Left lung (tissue), 10 donors: ENCODE data around the gene ABCC1. TPM values are rescaled to one million over a fixed set of nuclear protein-coding genes. Genes with fewer than 3 reads are reported as not detected.

Experiments used
- ATAC-seq: fragments of 200-7000 bp; cut with Tn5 transposase; one replicate; pipeline ENCODE4 v1.9.1; 2020; ENCODE audit warnings: moderate library complexity
- DNase-seq, 4 donors: peaks; one replicate each; pipeline ENCODE4 v3.0.0-alpha.2; 2013 to 2020
- H3K27ac ChIP-seq, 2 donors: fragments of 200-600 bp; sonication (generic) in 1 of 2; one replicate each; pipeline versions ENCODE4 v1.5.0 to v1.8.0; 2020 to 2021
- H3K27me3 ChIP-seq, 2 donors: fragments of 200-600 bp; sonication (generic) in 1 of 2; one replicate each; pipeline versions ENCODE4 v1.5.0 to v1.8.0; 2020 to 2021
- H3K36me3 ChIP-seq, 2 donors: fragments of 200-600 bp; sonication (generic) in 1 of 2; one replicate each; pipeline versions ENCODE4 v1.5.0 to v1.8.0; 2020 to 2021
- H3K4me1 ChIP-seq, 2 donors: fragments of 200-600 bp; one replicate each; pipeline ENCODE4 v1.8.0; 2021
- H3K4me3 ChIP-seq, 2 donors: fragments of 200-600 bp; sonication (generic) in 1 of 2; one replicate each; pipeline versions ENCODE4 v1.5.0 to v1.8.0; 2020 to 2021; ENCODE audit warnings: mild to moderate bottlenecking in 1 of 2
- H3K9me3 ChIP-seq, 2 donors: fragments of 200-600 bp; sonication (generic) in 1 of 2; one replicate each; pipeline versions ENCODE4 v1.5.0 to v1.8.0; 2020 to 2021
- CTCF ChIP-seq, 2 donors: fragments of 200-600 bp; sonication (generic) in 1 of 2; IDR thresholded peaks; one replicate each; pipeline versions ENCODE4 v1.5.0 to v1.8.0; 2021; ENCODE audit warnings: antibody characterized with exemption in 2 of 2
- intact Hi-C, 2 donors: fragments of 100-400 bp; cut with DNase I; formaldehyde crosslinking; loops; one replicate each; pipeline versions ENCODE4 v1.11.2 to v1.14.2; 2022
- polyA plus RNA-seq, 6 donors: library from polyadenylated mRNA; unstranded; fragments of 120-200 nt; gene quantifications; one replicate each; pipeline ENCODE4 v1.2.1, GENCODE V29; 2013; ENCODE audit not compliant: insufficient read length in 6 of 6
- total RNA-seq, 2 donors: library from RNA; stranded (reverse); fragmentation: NEBNext Ultra II Directional; extraction: Animal tissue kit (Norgen Biotek cat#: 25700); gene quantifications; one replicate each; pipeline ENCODE4 v1.2.1, GENCODE V29; 2021
- donor health status: DM: no; HTN: yes; CAD: no.
- donor health status: DM: no; HTN: no; CAD: no.

ABCC1 gene
- total and polyA plus RNA-seq, 8 donors: 29.3 to 44.6 (median 31.7) TPM

- ATAC-seq (no peak), DNase-seq (no peak)
- Histone ChIP-seq H3K27ac (no peak overlapping the region), H3K4me3 (no peak overlapping the region), H3K9me3 (no peaks in the 10 kb centered on the region), H3K36me3 (peaks cover 0 to 98% of the 10 kb centered on the region in 2 donors), H3K27me3 (no peaks in the 10 kb centered on the region), H3K4me1 (no peaks in the 10 kb centered on the region)
- TF ChIP-seq CTCF (IDR thresholded peaks at IDR 0.05): no peak
- intact Hi-C loops: no loop called here
These were observed 189.6 kb downstream of the ABCC1 start for GRCh38 chr16:16139061-16139460.

- no peak for ATAC-seq
- Histone ChIP-seq H3K36me3 (peaks cover 0 to 98% of the 10 kb centered on the region in 2 donors), H3K27ac (no peak overlapping the region), H3K4me3 (no peak overlapping the region), H3K9me3 (no peaks in the 10 kb centered on the region), H3K27me3 (no peaks in the 10 kb centered on the region), H3K4me1 (no peaks in the 10 kb centered on the region)
- TF ChIP-seq CTCF (IDR thresholded peaks at IDR 0.05): no peak
- intact Hi-C loops: no loop called here
- no peak for DNase-seq
These were observed 190.4 kb downstream of the ABCC1 start for GRCh38 chr16:16139806-16140205.

- Histone ChIP-seq H3K27ac (no peak overlapping the region), H3K9me3 (no peaks in the 10 kb centered on the region), H3K4me3 (no peak overlapping the region), H3K36me3 (peaks cover 0 to 98% of the 10 kb centered on the region in 2 donors), H3K4me1 (no peaks in the 10 kb centered on the region), H3K27me3 (no peaks in the 10 kb centered on the region)
- intact Hi-C loops: no loop called here
- no peak for ATAC-seq
- TF ChIP-seq CTCF (IDR thresholded peaks at IDR 0.05): no peak
- DNase-seq: no peak
These were observed 191.1 kb downstream of the ABCC1 start for GRCh38 chr16:16140537-16140936.

GRCh38 chr16:16141141-16141540, 191.7 kb downstream of the ABCC1 start:
- TF ChIP-seq CTCF (IDR thresholded peaks at IDR 0.05): no peak
- DNase-seq (no peak), ATAC-seq (no peak)
- H3K36me3 ChIP-seq: peaks cover 0 to 97% of the 10 kb centered on the region in 2 donors
- intact Hi-C loops: no loop called here
- H3K4me3 ChIP-seq: no peak overlapping the region
- no peak overlapping the region for H3K27ac ChIP-seq
- H3K4me1 ChIP-seq: no peaks in the 10 kb centered on the region
- H3K27me3 ChIP-seq: no peaks in the 10 kb centered on the region
- no peaks in the 10 kb centered on the region for H3K9me3 ChIP-seq

GRCh38 chr16:16141784-16142396, 192.5 kb downstream of the ABCC1 start:
- DNase-seq: no peak
- TF ChIP-seq CTCF (IDR thresholded peaks at IDR 0.05): no peak
- intact Hi-C loops: no loop called here
- Histone ChIP-seq H3K9me3 (no peaks in the 10 kb centered on the region), H3K27ac (no peak overlapping the region), H3K36me3 (peaks cover 0 to 89% of the 10 kb centered on the region in 2 donors), H3K4me3 (no peak overlapping the region), H3K4me1 (no peaks in the 10 kb centered on the region), H3K27me3 (no peaks in the 10 kb centered on the region)
- no peak for ATAC-seq
